Measurements from ENCODE around the gene MS4A10. TPM values are rescaled to one million over a fixed set of nuclear protein-coding genes. Genes with fewer than 3 reads are reported as not detected.

Gene MS4A10
- polyA plus RNA-seq, 2 of the 4 experiments (the other 2 are of a cell fraction) = not detected

GRCh38 chr11:60795291-60795690, 10.2 kb downstream of the MS4A10 start (continued):
- TF ChIP-seq REST (IDR thresholded peaks at IDR 0.05) (no peak), EP300 (IDR thresholded peaks at IDR 0.05) (no peak), ZFP36 (IDR thresholded peaks at IDR 0.05; ENCODE audit: borderline replicate concordance, partially characterized antibody) (no peak), FOSB (CRISPR knock-in tag; IDR thresholded peaks at IDR 0.05) (no peak), RNF2 (IDR thresholded peaks at IDR 0.05; ENCODE audit: borderline replicate concordance, low read depth) (no peak), JUNB (IDR thresholded peaks at IDR 0.05) (no peak), HOXA7 (CRISPR knock-in tag; IDR thresholded peaks at IDR 0.05) (no peak), FOXS1 (CRISPR knock-in tag; IDR thresholded peaks at IDR 0.05) (no peak)

GRCh38 chr11:60797846-60798630, 12.9 kb downstream of the MS4A10 start:
- CTCF ChIA-PET = interaction anchor here (1.2 to 2.2 kb wide), 3 partner anchors 21 to 32 kb away, joined by 4 to 7 read pairs (median 6); no protein-coding TSS in a partner anchor
- TF ChIP-seq HEYL (CRISPR knock-in tag; IDR thresholded peaks at IDR 0.05) (no peak), SREBF2 (IDR thresholded peaks at IDR 0.05) (no peak), EHMT2 (IDR thresholded peaks at IDR 0.05; ENCODE audit: low read depth) (no peak), MYC (IDR thresholded peaks at IDR 0.05; ENCODE audit: borderline replicate concordance, low read length) (no peak)
- Histone ChIP-seq H3K4me3 (no peak overlapping the region), H3K4me2 (no peak overlapping the region), H3K9me3 (no peaks in the 10 kb centered on the region), H3K27ac (no peak overlapping the region), H3K4me1 (no peaks in the 10 kb centered on the region)
- POLR2A ChIA-PET = no interaction called here
- FAIRE-seq (no peak), ATAC-seq (no peak), DNase-seq (ENCODE audit: low read depth in 1 of 2, low spot score in 1 of 2) (no peak)
- WGBS (ENCODE audit: missing lambda C conversion rate) = 51% methylated on average over 16 of the region's 17 CpGs

- no CpG with 5 or more reads among the region's 3 CpGs for WGBS (ENCODE audit: missing lambda C conversion rate)
- Histone ChIP-seq H3K4me1 (no peaks in the 10 kb centered on the region), H3K27ac (no peak overlapping the region), H3K9me3 (no peaks in the 10 kb centered on the region), H3K4me2 (no peak overlapping the region), H3K4me3 (no peak overlapping the region)
- ChIA-PET CTCF (interaction anchor here (1.2 to 1.5 kb wide), 3 partner anchors 22 to 91 kb away, joined by 3 to 7 read pairs (median 4); no protein-coding TSS in a partner anchor), POLR2A (no interaction called here)
- DNase-seq (ENCODE audit: low read depth in 1 of 2, low spot score in 1 of 2) (no peak), ATAC-seq (no peak), FAIRE-seq (no peak)
- TF ChIP-seq KDM1A (IDR thresholded peaks at IDR 0.05; ENCODE audit: low read depth) (no peak), E2F6 (IDR thresholded peaks at IDR 0.05; ENCODE audit: borderline replicate concordance, low read depth) (no peak)
Observed at GRCh38 chr11:60798631-60799030, 13.5 kb downstream of the MS4A10 start.

- H3K27ac ChIP-seq = no peak overlapping the region
- no peak overlapping the region for H3K4me2 ChIP-seq
- FAIRE-seq (no peak), ATAC-seq (no peak), DNase-seq (ENCODE audit: low read depth in 1 of 2, low spot score in 1 of 2) (no peak)
- H3K9me3 ChIP-seq = no peaks in the 10 kb centered on the region
- CTCF ChIA-PET = interaction anchor here (1.1 to 3.1 kb wide), 4 partner anchors 9 to 328 kb away, joined by 3 to 13 read pairs (median 3); no protein-coding TSS in a partner anchor
- 62% methylated on average over 10 of the region's 10 CpGs for WGBS (ENCODE audit: missing lambda C conversion rate)
- POLR2A ChIA-PET = no interaction called here
- H3K4me3 ChIP-seq = no peak overlapping the region
- TF ChIP-seq CEBPB (IDR thresholded peaks at IDR 0.05) (no peak), ZFP36 (IDR thresholded peaks at IDR 0.05; ENCODE audit: borderline replicate concordance, partially characterized antibody) (no peak), MYC (IDR thresholded peaks at IDR 0.05; ENCODE audit: borderline replicate concordance, low read length) (no peak), ZC3H11A (IDR thresholded peaks at IDR 0.05) (no peak), NPAS2 (CRISPR knock-in tag; IDR thresholded peaks at IDR 0.05; ENCODE audit: borderline replicate concordance) (no peak), KDM5A (IDR thresholded peaks at IDR 0.05) (no peak), JUNB (IDR thresholded peaks at IDR 0.05) (no peak)
- H3K4me1 ChIP-seq = no peaks in the 10 kb centered on the region
Observed at GRCh38 chr11:60801194-60801593, 16.1 kb downstream of the MS4A10 start.

Measured in A549 (cell line).